Epithelial cell of esophagus (primary cell): ENCODE measurements around the gene STK32B.

Source experiments
- DNase-seq: peaks from one replicate; pipeline ENCODE4 v3.0.0; 2010; ENCODE audit warnings: low read depth
- H3K4me3 ChIP-seq: 2 replicates; pipeline ENCODE4 v1.5.1; 2011; ENCODE audit warnings: mild to moderate bottlenecking, low read length, control low read depth
- CTCF ChIP-seq: IDR thresholded peaks from 2 replicates; pipeline ENCODE4 v1.5.1; 2011; ENCODE audit warnings: low read depth, mild to moderate bottlenecking, low read length, control low read depth, inconsistent platforms; ENCODE audit not compliant: insufficient read depth; ENCODE audit errors: missing control alignments

The STK32B gene

GRCh38 chr4:5307928-5308327 lies 256.6 kb downstream of the STK32B start:
- DNase-seq = no peak
- TF ChIP-seq CTCF = no peak
- no peak overlapping the region for H3K4me3 ChIP-seq

GRCh38 chr4:5322321-5322720 lies 271.0 kb downstream of the STK32B start:
- DNase-seq = no peak
- no peak for TF ChIP-seq CTCF
- no peak overlapping the region for H3K4me3 ChIP-seq

GRCh38 chr4:5330339-5330989 lies 279.2 kb downstream of the STK32B start:
- TF ChIP-seq CTCF = no peak
- DNase-seq = no peak

GRCh38 chr4:5337731-5338130 lies 286.5 kb downstream of the STK32B start:
- TF ChIP-seq CTCF = no peak
- no peak overlapping the region for H3K4me3 ChIP-seq
- no peak for DNase-seq

More at GRCh38 chr4:5330339-5330989, 279.2 kb downstream of the STK32B start:
- H3K4me3 ChIP-seq = no peak overlapping the region

GRCh38 chr4:5338531-5338930 lies 287.3 kb downstream of the STK32B start:
- H3K4me3 ChIP-seq = no peak overlapping the region
- DNase-seq = no peak
- TF ChIP-seq CTCF = no peak

GRCh38 chr4:5340991-5341451 lies 289.7 kb downstream of the STK32B start:
- DNase-seq = no peak

More at GRCh38 chr4:5340991-5341451, 289.7 kb downstream of the STK32B start:
- TF ChIP-seq CTCF = no peak
- no peak overlapping the region for H3K4me3 ChIP-seq
